Liver (tissue), 3 donors: Measurements from ENCODE around the gene ARPP21.

Experiments
- CTCF ChIP-seq: fragments of 150-350 bp; IDR thresholded peaks from 2 replicates; pipeline ENCODE4 v1.5.1; 2017; ENCODE audit warnings: improper control_type of control experiment, low read depth, low read length; ENCODE audit not compliant: missing input control
- JUND ChIP-seq, 2 donors: IDR thresholded peaks; 2 replicates each; pipeline ENCODE4 v1.6.1; 2016; ENCODE audit warnings: antibody characterized with exemption in 2 of 2
- REST ChIP-seq: IDR thresholded peaks from 2 replicates; pipeline ENCODE4 v1.6.1; 2016; ENCODE audit warnings: antibody characterized with exemption, mild to moderate bottlenecking
- SP1 ChIP-seq: IDR thresholded peaks from 2 replicates; pipeline ENCODE4 v1.6.1; 2018; ENCODE audit warnings: antibody characterized with exemption, mild to moderate bottlenecking
- donor health status: healthy.
- donor health status: healthy.

GRCh38 chr3:35743218-35743617 lies 103.9 kb downstream of the ARPP21 start:
- TF ChIP-seq REST (no peak), SP1 (no peak), CTCF (no peak), JUND (IDR thresholded peaks at IDR 0.05) (no peak)
